Activated CD8-positive, alpha-beta memory T cell treated with anti-CD3 and anti-CD28 coated beads, Interleukin-2, amount 10 ng/mL, durations not matched to agents 7 days and 5 days (primary cell): ENCODE data around the gene USP17L20. TPM values are rescaled to one million over a fixed set of nuclear protein-coding genes. Genes with fewer than 3 reads are reported as not detected.
"Not testable (repeated sequence)": the region's sequence is repeated elsewhere in the genome, so short reads cannot be mapped to it uniquely, and the experiment has no call there.

Experiments
- ATAC-seq: fragments of 150-1000 bp; cut with Tn5 transposase; one replicate; pipeline ENCODE4 v1.10.0; 2021; ENCODE audit warnings: moderate library complexity
- CTCF ChIA-PET: fragments of 350-600 bp; sonication (Branson Sonifier 250); formaldehyde crosslinking; loops from one replicate; lab custom pipeline; 2021; ENCODE audit warnings: antibody characterized with exemption; lab: Charles Lee
- DNase-seq: peaks from one replicate; pipeline ENCODE4 v3.0.0-alpha.2; 2020
- H3K27ac Mint-ChIP-seq: one replicate; pipeline ENCODE4 v1.8.0; 2021; ENCODE audit warnings: mild to moderate bottlenecking, mixed read lengths
- H3K27me3 Mint-ChIP-seq: one replicate; pipeline ENCODE4 v1.8.0; 2021; ENCODE audit warnings: mixed read lengths
- H3K36me3 Mint-ChIP-seq: one replicate; pipeline ENCODE4 v1.8.0; 2021; ENCODE audit warnings: mild to moderate bottlenecking, mixed read lengths
- H3K4me1 Mint-ChIP-seq: one replicate; pipeline ENCODE4 v1.8.0; 2021; ENCODE audit warnings: mixed read lengths
- H3K4me3 Mint-ChIP-seq: one replicate; pipeline ENCODE4 v1.8.0; 2021; ENCODE audit warnings: mild to moderate bottlenecking, moderate library complexity, mixed read lengths
- H3K9me3 Mint-ChIP-seq: one replicate; pipeline ENCODE4 v1.8.0; 2022; ENCODE audit warnings: low read depth, mixed read lengths
- total RNA-seq, 2 experiments: library from RNA; stranded (reverse); gene quantifications; one replicate each; pipeline ENCODE4 v1.2.3, GENCODE V29; 2021

USP17L20 gene, protein sequence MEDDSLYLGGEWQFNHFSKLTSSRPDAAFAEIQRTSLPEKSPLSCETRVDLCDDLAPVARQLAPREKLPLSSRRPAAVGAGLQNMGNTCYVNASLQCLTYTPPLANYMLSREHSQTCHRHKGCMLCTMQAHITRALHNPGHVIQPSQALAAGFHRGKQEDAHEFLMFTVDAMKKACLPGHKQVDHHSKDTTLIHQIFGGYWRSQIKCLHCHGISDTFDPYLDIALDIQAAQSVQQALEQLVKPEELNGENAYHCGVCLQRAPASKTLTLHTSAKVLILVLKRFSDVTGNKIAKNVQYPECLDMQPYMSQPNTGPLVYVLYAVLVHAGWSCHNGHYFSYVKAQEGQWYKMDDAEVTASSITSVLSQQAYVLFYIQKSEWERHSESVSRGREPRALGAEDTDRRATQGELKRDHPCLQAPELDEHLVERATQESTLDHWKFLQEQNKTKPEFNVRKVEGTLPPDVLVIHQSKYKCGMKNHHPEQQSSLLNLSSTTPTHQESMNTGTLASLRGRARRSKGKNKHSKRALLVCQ
- not detected for total RNA-seq

DNA sequence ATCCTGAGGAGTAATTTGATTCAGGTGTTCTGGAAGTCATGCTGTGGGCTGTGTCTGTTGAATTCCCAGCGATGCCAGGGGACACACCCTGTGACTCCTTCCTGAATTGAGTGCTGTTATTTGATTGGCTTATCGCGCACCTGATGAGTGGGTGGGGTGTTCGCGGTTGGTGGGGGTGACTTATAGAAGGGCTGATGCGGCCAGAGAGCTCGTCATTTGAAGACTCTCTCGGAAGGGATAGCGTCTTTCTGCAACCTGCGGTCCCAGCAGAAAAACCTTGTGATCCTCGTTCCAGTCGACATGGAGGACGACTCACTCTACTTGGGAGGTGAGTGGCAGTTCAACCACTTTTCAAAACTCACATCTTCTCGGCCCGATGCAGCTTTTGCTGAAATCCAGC, at the start of gene USP17L20:
USP17L20 (plus strand) TSS at position 301 of the 400 bp plus-strand sequence; CDS start at position 301, 0 bp downstream.
- DNase-seq, CTCF ChIA-PET, H3K9me3 Mint-ChIP-seq, ATAC-seq, H3K27ac Mint-ChIP-seq, H3K4me3 Mint-ChIP-seq, H3K36me3 Mint-ChIP-seq, H3K27me3 Mint-ChIP-seq, H3K4me1 Mint-ChIP-seq: not testable (repeated sequence)

DNA sequence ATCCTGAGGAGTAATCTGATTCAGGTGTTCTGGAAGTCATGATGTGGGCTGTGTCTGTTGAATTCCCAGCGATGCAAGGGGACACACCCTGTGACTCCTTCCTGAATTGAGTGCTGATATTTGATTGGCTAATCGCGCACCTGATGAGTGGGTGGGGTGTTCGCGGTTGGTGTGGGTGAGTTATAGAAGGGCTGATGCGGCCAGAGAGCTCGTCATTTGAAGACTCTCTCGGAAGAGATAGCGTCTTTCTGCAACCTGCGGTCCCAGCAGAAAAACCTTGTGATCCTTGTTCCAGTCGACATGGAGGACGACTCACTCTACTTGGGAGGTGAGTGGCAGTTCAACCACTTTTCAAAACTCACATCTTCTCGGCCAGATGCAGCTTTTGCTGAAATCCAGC, 47.6 kb upstream of the USP17L20 start, which contains the start of gene USP17L10:
USP17L10 (plus strand) TSS at position 301 of the 400 bp plus-strand sequence; CDS start at position 301, 0 bp downstream.
- H3K4me1 Mint-ChIP-seq, CTCF ChIA-PET, H3K4me3 Mint-ChIP-seq, ATAC-seq, H3K36me3 Mint-ChIP-seq, H3K9me3 Mint-ChIP-seq, DNase-seq, H3K27me3 Mint-ChIP-seq, H3K27ac Mint-ChIP-seq: not testable (repeated sequence)

DNA sequence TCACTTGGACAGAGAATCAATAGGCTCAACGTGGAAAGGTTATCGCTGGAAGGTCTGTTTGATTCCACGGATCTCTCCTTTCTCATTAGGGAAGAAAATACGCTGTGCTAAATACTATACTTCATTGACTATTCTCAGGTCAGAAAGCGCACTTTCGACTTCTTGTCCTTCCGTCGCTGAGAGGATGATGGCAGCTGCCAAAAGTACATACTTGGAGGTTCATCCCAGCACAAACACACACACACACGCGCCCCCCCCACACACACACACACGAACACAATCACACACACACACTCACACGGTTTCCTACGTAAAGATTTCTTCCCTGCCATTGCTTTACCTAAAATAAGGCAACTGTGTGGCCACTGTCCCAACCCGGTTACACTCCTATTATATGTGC, 43.2 kb upstream of the USP17L20 start:
- H3K36me3 Mint-ChIP-seq, H3K27me3 Mint-ChIP-seq, CTCF ChIA-PET, ATAC-seq, H3K9me3 Mint-ChIP-seq, H3K4me1 Mint-ChIP-seq, H3K4me3 Mint-ChIP-seq, H3K27ac Mint-ChIP-seq: not testable (repeated sequence)
- peak; percentile 19 for DNase-seq

DNA sequence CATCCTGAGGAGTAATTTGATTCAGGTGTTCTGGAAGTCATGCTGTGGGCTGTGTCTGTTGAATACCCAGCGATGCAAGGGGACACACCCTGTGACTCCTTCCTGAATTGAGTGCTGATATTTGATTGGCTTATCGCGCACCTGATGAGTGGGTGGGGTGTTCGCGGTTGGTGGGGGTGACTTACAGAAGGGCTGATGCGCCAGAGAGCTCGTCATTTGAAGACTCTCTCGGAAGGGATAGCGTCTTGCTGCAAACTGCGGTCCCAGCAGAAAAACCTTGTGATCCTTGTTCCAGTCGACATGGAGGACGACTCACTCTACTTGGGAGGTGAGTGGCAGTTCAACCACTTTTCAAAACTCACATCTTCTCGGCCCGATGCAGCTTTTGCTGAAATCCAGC, 42.8 kb upstream of the USP17L20 start, which contains the start of gene USP17L11:
USP17L11 (plus strand) TSS at position 301 of the 400 bp plus-strand sequence; CDS start at position 301, 0 bp downstream.
- CTCF ChIA-PET, H3K9me3 Mint-ChIP-seq, H3K4me3 Mint-ChIP-seq, DNase-seq, H3K27me3 Mint-ChIP-seq, ATAC-seq, H3K4me1 Mint-ChIP-seq, H3K27ac Mint-ChIP-seq, H3K36me3 Mint-ChIP-seq: not testable (repeated sequence)

DNA sequence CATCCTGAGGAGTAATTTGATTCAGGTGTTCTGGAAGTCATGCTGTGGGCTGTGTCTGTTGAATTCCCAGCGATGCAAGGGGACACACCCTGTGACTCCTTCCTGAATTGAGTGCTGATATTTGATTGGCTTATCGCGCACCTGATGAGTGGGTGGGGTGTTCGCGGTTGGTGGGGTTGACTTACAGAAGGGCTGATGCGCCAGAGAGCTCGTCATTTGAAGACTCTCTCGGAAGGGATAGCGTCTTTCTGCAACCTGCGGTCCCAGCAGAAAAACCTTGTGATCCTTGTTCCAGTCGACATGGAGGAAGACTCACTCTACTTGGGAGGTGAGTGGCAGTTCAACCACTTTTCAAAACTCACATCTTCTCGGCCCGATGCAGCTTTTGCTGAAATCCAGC, 38.1 kb upstream of the USP17L20 start, which contains the start of gene USP17L12:
USP17L12 (plus strand) TSS at position 301 of the 400 bp plus-strand sequence; CDS start at position 301, 0 bp downstream.
- H3K36me3 Mint-ChIP-seq, DNase-seq, ATAC-seq, H3K27me3 Mint-ChIP-seq, H3K27ac Mint-ChIP-seq, H3K4me1 Mint-ChIP-seq, H3K9me3 Mint-ChIP-seq, H3K4me3 Mint-ChIP-seq, CTCF ChIA-PET: not testable (repeated sequence)

DNA sequence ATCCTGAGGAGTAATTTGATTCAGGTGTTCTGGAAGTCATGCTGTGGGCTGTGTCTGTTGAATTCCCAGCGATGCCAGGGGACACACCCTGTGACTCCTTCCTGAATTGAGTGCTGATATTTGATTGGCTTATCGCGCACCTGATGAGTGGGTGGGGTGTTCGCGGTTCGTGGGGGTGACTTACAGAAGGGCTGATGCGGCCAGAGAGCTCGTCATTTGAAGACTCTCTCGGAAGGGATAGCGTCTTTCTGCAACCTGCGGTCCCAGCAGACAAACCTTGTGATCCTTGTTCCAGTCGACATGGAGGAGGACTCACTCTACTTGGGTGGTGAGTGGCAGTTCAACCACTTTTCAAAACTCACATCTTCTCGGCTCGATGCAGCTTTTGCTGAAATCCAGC, 33.3 kb upstream of the USP17L20 start, which contains the start of gene USP17L13:
USP17L13 (plus strand) TSS at position 301 of the 400 bp plus-strand sequence; CDS start at position 301, 0 bp downstream.
- H3K36me3 Mint-ChIP-seq, H3K4me3 Mint-ChIP-seq, H3K27ac Mint-ChIP-seq, H3K9me3 Mint-ChIP-seq, H3K27me3 Mint-ChIP-seq, ATAC-seq, H3K4me1 Mint-ChIP-seq, DNase-seq, CTCF ChIA-PET: not testable (repeated sequence)

DNA sequence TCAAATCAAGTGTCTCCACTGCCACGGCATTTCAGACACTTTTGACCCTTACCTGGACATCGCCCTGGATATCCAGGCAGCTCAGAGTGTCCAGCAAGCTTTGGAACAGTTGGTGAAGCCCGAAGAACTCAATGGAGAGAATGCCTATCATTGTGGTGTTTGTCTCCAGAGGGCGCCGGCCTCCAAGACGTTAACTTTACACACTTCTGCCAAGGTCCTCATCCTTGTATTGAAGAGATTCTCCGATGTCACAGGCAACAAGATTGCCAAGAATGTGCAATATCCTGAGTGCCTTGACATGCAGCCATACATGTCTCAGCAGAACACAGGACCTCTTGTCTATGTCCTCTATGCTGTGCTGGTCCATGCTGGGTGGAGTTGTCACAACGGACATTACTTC, 27.7 kb upstream of the USP17L20 start:
- H3K27me3 Mint-ChIP-seq, ATAC-seq, H3K36me3 Mint-ChIP-seq, H3K27ac Mint-ChIP-seq, H3K4me1 Mint-ChIP-seq, H3K4me3 Mint-ChIP-seq, CTCF ChIA-PET, H3K9me3 Mint-ChIP-seq: not testable (repeated sequence)
- peak; percentile 36 for DNase-seq

DNA sequence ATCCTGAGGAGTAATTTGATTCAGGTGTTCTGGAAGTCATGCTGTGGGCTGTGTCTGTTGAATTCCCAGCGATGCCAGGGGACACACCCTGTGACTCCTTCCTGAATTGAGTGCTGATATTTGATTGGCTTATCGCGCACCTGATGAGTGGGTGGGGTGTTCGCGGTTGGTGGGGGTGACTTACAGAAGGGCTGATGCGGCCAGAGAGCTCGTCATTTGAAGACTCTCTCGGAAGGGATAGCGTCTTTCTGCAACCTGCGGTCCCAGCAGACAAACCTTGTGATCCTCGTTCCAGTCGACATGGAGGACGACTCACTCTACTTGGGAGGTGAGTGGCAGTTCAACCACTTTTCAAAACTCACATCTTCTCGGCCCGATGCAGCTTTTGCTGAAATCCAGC, 23.8 kb upstream of the USP17L20 start, which contains the start of gene USP17L15:
USP17L15 (plus strand) TSS at position 301 of the 400 bp plus-strand sequence; CDS start at position 301, 0 bp downstream.
- H3K4me1 Mint-ChIP-seq, H3K27me3 Mint-ChIP-seq, H3K4me3 Mint-ChIP-seq, H3K9me3 Mint-ChIP-seq, CTCF ChIA-PET, DNase-seq, H3K36me3 Mint-ChIP-seq, ATAC-seq, H3K27ac Mint-ChIP-seq: not testable (repeated sequence)

DNA sequence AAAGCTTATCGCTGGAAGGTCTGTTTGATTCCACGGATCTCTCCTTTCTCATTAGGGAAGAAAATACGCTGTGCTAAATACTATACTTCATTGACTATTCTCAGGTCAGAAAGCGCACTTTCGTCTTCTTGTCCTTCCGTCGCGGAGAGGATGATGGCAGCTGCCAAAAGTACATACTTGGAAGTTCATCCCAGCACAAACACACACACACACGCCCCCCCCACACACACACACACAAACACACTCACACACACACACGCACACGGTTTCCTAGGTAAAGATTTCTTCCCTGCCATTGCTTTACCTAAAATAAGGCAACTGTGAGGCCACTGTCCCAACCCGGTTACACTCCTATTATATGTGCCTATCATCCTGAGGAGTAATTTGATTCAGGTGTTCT, 19.5 kb upstream of the USP17L20 start:
- CTCF ChIA-PET, DNase-seq, H3K27ac Mint-ChIP-seq, H3K36me3 Mint-ChIP-seq, H3K4me3 Mint-ChIP-seq, H3K27me3 Mint-ChIP-seq, ATAC-seq, H3K4me1 Mint-ChIP-seq, H3K9me3 Mint-ChIP-seq: not testable (repeated sequence)

DNA sequence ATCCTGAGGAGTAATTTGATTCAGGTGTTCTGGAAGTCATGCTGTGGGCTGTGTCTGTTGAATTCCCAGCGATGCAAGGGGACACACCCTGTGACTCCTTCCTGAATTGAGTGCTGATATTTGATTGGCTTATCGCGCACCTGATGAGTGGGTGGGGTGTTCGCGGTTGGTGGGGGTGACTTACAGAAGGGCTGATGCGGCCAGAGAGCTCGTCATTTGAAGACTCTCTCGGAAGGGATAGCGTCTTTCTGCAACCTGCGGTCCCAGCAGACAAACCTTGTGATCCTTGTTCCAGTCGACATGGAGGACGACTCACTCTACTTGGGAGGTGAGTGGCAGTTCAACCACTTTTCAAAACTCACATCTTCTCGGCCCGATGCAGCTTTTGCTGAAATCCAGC, 14.3 kb upstream of the USP17L20 start, which contains the start of gene USP17L17:
USP17L17 (plus strand) TSS at position 301 of the 400 bp plus-strand sequence; CDS start at position 301, 0 bp downstream.
- H3K27ac Mint-ChIP-seq, H3K36me3 Mint-ChIP-seq, CTCF ChIA-PET, H3K9me3 Mint-ChIP-seq, ATAC-seq, H3K4me1 Mint-ChIP-seq, DNase-seq, H3K27me3 Mint-ChIP-seq, H3K4me3 Mint-ChIP-seq: not testable (repeated sequence)

DNA sequence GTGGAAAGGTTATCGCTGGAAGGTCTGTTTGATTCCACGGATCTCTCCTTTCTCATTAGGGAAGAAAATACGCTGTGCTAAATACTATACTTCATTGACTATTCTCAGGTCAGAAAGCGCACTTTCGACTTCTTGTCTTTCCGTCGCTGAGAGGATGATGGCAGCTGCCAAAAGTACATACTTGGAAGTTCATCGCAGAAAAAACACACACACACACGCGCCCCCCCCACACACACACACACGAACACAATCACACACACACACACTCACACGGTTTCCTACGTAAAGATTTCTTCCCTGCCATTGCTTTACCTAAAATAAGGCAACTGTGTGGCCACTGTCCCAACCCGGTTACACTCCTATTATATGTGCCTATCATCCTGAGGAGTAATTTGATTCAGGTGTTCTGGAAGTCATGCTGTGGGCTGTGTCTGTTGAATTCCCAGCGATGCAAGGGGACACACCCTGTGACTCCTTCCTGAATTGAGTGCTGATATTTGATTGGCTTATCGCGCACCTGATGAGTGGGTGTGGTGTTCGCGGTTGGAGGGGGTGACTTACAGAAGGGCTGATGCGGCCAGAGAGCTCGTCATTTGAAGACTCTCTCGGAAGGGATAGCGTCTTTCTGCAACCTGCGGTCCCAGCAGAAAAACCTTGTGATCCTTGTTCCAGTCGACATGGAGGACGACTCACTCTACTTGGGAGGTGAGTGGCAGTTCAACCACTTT, 9.8 kb upstream of the USP17L20 start, which contains the start of gene USP17L18:
USP17L18 (plus strand) TSS at position 678 of the 728 bp plus-strand sequence; CDS start at position 678, 0 bp downstream.
- CTCF ChIA-PET: not testable (repeated sequence)

DNA sequence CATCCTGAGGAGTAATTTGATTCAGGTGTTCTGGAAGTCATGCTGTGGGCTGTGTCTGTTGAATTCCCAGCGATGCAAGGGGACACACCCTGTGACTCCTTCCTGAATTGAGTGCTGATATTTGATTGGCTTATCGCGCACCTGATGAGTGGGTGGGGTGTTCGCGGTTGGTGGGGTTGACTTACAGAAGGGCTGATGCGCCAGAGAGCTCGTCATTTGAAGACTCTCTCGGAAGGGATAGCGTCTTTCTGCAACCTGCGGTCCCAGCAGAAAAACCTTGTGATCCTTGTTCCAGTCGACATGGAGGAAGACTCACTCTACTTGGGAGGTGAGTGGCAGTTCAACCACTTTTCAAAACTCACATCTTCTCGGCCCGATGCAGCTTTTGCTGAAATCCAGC, 4.8 kb upstream of the USP17L20 start, which contains the start of gene USP17L19:
USP17L19 (plus strand) TSS at position 301 of the 400 bp plus-strand sequence; CDS start at position 301, 0 bp downstream.
- H3K27me3 Mint-ChIP-seq, DNase-seq, H3K27ac Mint-ChIP-seq, CTCF ChIA-PET, ATAC-seq, H3K36me3 Mint-ChIP-seq, H3K9me3 Mint-ChIP-seq, H3K4me1 Mint-ChIP-seq, H3K4me3 Mint-ChIP-seq: not testable (repeated sequence)

More for the DNA sequence above, 9.8 kb upstream of the USP17L20 start, which contains the start of gene USP17L18:
- DNase-seq: peak; percentile 40
- H3K36me3 Mint-ChIP-seq, ATAC-seq, H3K27me3 Mint-ChIP-seq, H3K4me3 Mint-ChIP-seq, H3K4me1 Mint-ChIP-seq, H3K9me3 Mint-ChIP-seq, H3K27ac Mint-ChIP-seq: not testable (repeated sequence)

DNA sequence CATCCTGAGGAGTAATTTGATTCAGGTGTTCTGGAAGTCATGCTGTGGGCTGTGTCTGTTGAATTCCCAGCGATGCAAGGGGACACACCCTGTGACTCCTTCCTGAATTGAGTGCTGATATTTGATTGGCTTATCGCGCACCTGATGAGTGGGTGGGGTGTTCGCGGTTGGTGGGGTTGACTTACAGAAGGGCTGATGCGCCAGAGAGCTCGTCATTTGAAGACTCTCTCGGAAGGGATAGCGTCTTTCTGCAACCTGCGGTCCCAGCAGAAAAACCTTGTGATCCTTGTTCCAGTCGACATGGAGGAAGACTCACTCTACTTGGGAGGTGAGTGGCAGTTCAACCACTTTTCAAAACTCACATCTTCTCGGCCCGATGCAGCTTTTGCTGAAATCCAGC, 4.6 kb downstream of the USP17L20 start, which contains the start of gene USP17L21:
USP17L21 (plus strand) TSS at position 301 of the 400 bp plus-strand sequence; CDS start at position 301, 0 bp downstream.
- H3K27ac Mint-ChIP-seq, DNase-seq, H3K4me3 Mint-ChIP-seq, CTCF ChIA-PET, H3K27me3 Mint-ChIP-seq, H3K9me3 Mint-ChIP-seq, H3K4me1 Mint-ChIP-seq, H3K36me3 Mint-ChIP-seq, ATAC-seq: not testable (repeated sequence)
